Activated T-helper 2 cell treated with anti-CD3 and anti-CD28 coated beads, Interferon-gamma antibody, Interleukin-2, Interleukin-4, amounts not matched to agents 10 μg/mL and 5 μg/mL and 100 μg/mL, durations not matched to agents 14 hours and 24 hours and 36 hours (primary cell): ENCODE data around the gene TREX2. TPM values are rescaled to one million over a fixed set of nuclear protein-coding genes. Genes with fewer than 3 reads are reported as not detected.

Experiments used
- DNase-seq: peaks from one replicate; pipeline ENCODE4 v3.0.0; 2021; ENCODE audit warnings: low spot score
- H3K27ac Mint-ChIP-seq: one replicate; pipeline ENCODE4 v1.8.0; 2021; ENCODE audit warnings: mixed read lengths
- H3K27me3 Mint-ChIP-seq: one replicate; pipeline ENCODE4 v1.8.0; 2021; ENCODE audit warnings: low read depth, mixed read lengths
- H3K36me3 Mint-ChIP-seq: one replicate; pipeline ENCODE4 v1.8.0; 2021; ENCODE audit warnings: low read depth, mixed read lengths
- H3K4me1 Mint-ChIP-seq: one replicate; pipeline ENCODE4 v1.8.0; 2021; ENCODE audit warnings: low read depth, mixed read lengths
- H3K4me3 Mint-ChIP-seq: one replicate; pipeline ENCODE4 v1.8.0; 2021; ENCODE audit warnings: low read depth, mild to moderate bottlenecking, moderate library complexity, mixed read lengths
- H3K9me3 Mint-ChIP-seq: one replicate; pipeline ENCODE4 v1.8.0; 2021; ENCODE audit warnings: mixed read lengths
- intact Hi-C: fragments of 100-400 bp; cut with micrococcal nuclease; formaldehyde crosslinking; loops from one replicate; pipeline ENCODE4 v1.15.1; 2023
- total RNA-seq: library from RNA; stranded (reverse); gene quantifications from 2 replicates; pipeline ENCODE4 v1.2.3, GENCODE V29; 2022

TREX2 gene
- total RNA-seq, 1 donor from 2014 or later, result 0.94 TPM

DNA sequence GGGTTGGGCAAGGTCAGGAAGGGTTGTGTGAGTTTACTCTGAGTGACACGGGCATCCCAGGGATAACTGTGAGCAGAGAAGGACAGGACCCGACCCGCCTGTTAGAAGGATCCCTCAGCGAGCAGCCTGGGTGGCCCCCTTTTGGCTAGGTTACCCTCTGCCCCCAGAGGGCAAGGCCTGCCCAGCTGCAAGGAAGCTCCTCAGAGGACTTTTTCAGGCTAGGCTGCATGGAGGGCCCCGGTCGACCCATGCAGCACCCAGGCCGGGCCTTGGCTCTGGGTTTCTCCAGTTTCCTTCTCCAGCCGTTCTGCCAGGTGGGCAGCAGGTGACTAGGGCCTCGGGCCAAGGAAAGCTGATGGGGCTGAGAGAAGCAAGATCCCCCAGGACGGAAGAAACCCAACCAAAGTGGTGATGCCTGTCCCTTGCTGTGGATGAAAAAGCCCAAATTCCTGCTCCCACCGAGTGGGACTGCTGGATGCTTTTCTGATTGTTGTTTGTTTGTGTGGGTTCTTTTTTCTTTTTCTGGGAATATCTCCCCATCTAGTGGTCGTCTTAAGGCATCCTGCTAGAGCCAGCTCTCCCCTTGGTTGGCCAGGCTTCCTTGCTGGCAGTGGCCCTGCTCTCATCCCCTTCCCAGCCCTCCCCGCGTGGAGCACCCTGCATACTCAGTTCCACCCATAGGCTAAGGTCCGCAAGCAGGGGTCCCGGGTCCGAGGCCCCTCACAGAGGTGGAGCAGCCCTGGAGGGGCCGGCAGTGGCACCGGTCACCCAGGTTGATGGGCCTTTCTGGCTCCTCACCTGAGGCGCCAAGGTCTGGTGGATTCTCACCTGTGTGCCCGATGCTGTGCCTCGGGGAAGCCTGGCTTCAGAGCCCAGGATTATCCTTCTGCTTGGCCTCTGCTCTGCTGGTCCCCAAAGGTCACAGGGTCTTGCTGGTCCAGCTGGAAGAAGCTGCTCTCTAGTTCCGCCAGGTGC, 32.8 kb downstream of the TREX2 start:
- H3K4me3 Mint-ChIP-seq, result no peak overlapping the region
- no peaks in the 10 kb centered on the region for H3K9me3 Mint-ChIP-seq
- H3K27ac Mint-ChIP-seq, result no peak overlapping the region
- peaks cover 9% of the 10 kb centered on the region for H3K4me1 Mint-ChIP-seq
- no peak for DNase-seq
- peaks cover 2% of the 10 kb centered on the region for H3K27me3 Mint-ChIP-seq
- intact Hi-C loops, result loop anchor here (5.0 kb wide), 1 partner anchor 381 kb away; no protein-coding TSS in a partner anchor
- no peaks in the 10 kb centered on the region for H3K36me3 Mint-ChIP-seq

DNA sequence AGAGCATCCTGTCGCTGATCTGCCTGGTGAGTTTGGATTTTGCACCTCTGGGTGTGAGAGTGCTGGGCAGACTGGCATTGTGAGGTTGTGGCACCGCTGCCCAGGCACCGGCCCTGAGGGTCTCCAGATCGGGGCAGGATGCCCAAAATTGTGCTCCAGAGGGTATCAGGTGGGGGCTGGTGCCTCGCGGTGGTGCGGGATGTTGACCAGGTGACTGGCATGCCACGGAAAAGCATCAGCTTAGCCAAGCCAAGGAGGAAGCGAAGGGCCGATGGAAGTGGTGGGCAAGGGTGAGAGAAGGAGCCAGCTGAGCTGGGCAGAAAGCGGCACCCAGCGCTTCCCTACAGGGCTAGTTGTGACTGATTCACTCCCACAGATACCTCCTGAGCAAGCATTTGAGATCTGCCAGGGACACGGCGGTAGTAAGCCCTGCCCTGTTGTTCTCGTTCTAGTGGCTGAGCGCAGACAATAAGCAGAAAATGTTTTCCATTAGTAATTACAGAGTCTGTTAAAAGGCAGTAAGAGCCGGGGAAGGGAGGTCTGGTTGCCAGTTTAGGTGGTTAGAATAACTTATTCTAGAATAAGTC, 33.8 kb downstream of the TREX2 start:
- no peak for DNase-seq
- Mint-ChIP-seq H3K4me3 (peak overlapping the region; percentile 71), H3K36me3 (no peaks in the 10 kb centered on the region), H3K27me3 (peaks cover 2% of the 10 kb centered on the region), H3K9me3 (no peaks in the 10 kb centered on the region), H3K27ac (no peak overlapping the region), H3K4me1 (peaks cover 9% of the 10 kb centered on the region)
- intact Hi-C loops, result loop anchor here (5.0 kb wide), 1 partner anchor 380 kb away; no protein-coding TSS in a partner anchor

DNA sequence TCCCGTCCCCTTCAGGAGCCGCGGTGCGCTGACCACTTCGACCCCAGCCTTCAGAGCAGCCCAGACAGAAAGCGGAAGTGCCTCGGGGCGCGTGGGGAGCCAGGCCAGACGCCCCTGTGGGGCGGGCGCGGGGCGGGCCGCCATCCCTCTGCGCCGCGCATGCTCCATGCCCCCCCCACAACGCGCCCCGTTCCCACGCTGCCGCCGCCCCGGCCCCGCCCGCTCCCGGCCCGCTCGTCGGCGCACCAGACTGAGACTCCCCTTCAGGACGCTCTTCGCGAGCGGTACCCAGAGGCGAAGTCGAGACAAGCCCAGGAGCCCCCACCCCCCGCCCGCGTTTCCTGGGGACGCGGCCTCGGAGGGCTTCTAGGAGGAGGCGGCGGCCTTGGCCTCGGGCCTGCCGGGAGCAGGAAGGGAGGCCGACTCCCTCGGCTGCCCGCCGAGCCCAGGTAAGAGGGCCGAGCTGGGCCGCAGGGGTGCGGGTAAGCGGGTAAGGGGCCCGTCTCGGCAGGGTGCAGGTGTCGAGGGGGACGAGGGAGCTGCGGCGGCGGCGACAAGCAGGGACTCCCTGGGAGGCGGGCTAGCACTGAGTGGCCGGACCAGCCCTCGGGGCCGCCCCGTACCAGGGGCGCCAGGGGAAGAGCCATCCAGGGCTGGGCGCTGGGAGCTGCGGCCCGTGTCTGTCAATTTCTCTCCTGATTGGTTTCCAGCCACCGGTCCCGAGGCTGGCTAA, 34.4 kb downstream of the TREX2 start, which contains the start of gene ZFP92:
ZFP92 (plus strand) TSS at position 218 of the 733 bp plus-strand sequence. CDS start 6,851 bp downstream, outside the sequence.
- no peak within 1 kb of the TSS for H3K27ac Mint-ChIP-seq
- H3K27me3 Mint-ChIP-seq, result peaks cover 2% of the 10 kb centered on the region
- no peaks in the 10 kb centered on the region for H3K36me3 Mint-ChIP-seq
- H3K4me3 Mint-ChIP-seq, result peak within 1 kb of the TSS; percentile 71
- intact Hi-C loops, result loop anchor here (5.0 kb wide), 1 partner anchor 379 kb away; no protein-coding TSS in a partner anchor
- H3K9me3 Mint-ChIP-seq, result no peaks in the 10 kb centered on the region
- peak; percentile 12 for DNase-seq
- peaks cover 9% of the 10 kb centered on the region for H3K4me1 Mint-ChIP-seq

DNA sequence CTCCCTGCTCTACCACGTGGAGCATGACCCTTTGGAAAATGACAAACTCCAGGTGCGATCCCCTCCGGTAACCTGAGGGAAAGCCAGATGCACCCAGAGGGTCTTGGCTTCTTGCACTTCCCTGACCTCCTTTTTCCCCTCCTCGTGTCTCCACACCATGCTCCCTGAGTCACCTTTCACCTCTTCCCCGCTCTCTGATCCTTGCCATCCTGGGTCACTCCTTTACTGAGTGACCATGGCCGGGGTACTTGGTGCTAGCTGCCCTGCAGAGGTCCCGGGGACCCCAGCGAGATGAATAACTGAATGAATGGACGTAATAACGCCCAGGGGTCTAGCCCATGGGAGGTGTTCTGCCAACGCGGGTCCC, 35.0 kb downstream of the TREX2 start:
- H3K4me3 Mint-ChIP-seq, result peak overlapping the region; percentile 66
- H3K27me3 Mint-ChIP-seq, result peaks cover 2% of the 10 kb centered on the region
- H3K27ac Mint-ChIP-seq, result no peak overlapping the region
- no peak for DNase-seq
- peaks cover 9% of the 10 kb centered on the region for H3K4me1 Mint-ChIP-seq
- intact Hi-C loops, result loop anchor here (5.0 kb wide), 1 partner anchor 379 kb away; no protein-coding TSS in a partner anchor
- H3K36me3 Mint-ChIP-seq, result no peaks in the 10 kb centered on the region
- H3K9me3 Mint-ChIP-seq, result no peaks in the 10 kb centered on the region

DNA sequence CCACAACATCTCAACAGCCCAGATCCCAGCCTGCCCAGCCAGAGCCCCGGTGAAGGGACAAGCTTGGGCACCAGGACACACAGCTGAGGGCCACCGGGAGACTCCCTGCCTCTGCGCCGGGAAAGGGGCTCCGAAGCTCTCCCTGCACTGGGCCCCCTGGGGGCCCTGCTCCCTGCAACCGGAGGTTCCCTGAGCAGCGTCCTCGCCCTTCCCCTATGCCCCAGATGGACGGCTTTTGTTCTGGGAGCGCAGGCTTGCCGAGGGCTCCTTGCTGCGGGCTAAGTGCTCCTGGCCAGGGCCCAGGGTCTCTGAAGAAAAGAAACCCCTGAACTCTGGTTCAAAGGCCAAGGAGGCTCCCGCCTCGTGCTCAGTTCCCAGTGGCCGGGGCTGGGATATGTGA, 35.5 kb downstream of the TREX2 start:
- Mint-ChIP-seq H3K4me3 (no peak overlapping the region), H3K4me1 (peaks cover 9% of the 10 kb centered on the region), H3K9me3 (no peaks in the 10 kb centered on the region), H3K36me3 (no peaks in the 10 kb centered on the region), H3K27me3 (peaks cover 2% of the 10 kb centered on the region), H3K27ac (no peak overlapping the region)
- intact Hi-C loops, result loop anchor here (5.0 kb wide), 1 partner anchor 378 kb away; no protein-coding TSS in a partner anchor
- DNase-seq, result no peak

DNA sequence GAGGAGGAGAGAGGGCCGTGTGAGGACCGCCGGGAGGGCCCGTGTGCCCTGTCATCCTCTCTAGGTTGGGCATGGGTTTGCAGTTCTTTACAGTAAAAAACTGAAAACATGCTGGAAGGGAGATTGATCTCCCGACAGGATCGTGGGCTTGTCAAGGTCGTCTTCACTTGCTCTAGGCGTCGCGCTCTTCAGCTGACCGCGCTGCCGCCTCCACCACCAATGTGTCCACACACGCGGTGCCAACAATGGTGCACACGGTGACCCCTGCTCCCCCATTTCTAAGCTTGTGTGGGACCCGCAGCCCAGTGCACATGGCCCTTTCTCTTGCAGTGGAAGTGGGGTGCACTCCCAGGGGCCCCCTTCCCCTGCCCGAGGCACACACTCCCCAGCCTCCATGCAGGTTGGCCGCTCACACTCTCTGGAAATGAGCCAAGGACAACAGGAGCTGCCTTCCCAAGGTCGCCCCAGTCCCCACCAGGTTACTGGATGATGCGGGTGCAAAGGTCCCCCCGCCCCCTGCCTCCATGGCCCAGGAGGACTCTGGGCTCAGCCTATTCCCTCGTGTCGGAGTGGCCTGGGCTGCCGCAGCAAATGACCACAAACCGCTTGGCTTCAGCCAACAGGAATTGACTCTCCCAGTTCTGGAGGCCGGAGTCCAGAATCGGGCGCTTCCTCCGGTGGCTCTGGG, 36.3 kb downstream of the TREX2 start:
- Mint-ChIP-seq H3K9me3 (no peaks in the 10 kb centered on the region), H3K4me3 (no peak overlapping the region), H3K4me1 (peaks cover 9% of the 10 kb centered on the region), H3K36me3 (no peaks in the 10 kb centered on the region), H3K27ac (no peak overlapping the region), H3K27me3 (peaks cover 2% of the 10 kb centered on the region)
- no peak for DNase-seq
- intact Hi-C loops, result loop anchor here (5.0 kb wide), 1 partner anchor 377 kb away; no protein-coding TSS in a partner anchor

DNA sequence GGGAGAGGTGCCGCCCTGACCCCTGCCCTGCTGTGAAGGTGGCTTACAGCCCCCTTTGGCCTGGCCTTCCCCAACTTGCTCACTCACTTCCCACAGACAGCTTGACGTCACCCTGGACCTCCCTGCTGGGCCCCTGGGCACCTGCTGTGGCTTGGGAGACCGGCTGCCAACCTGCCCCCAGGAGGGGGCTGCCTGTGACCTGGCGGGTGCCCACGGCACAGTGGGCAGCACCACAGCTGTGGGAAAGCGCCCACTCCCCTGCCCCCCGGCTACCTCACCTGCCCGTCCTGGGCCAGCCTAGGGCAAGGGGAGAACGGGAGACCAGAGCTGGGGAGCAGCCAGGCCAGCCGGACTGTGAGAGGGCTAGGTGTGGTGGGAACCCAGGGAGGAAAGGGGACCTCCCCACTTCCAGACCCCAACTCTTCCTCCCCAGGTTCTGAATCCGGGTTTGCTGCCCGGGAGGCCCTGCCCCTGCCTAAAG, 36.9 kb downstream of the TREX2 start:
- Mint-ChIP-seq H3K9me3 (no peaks in the 10 kb centered on the region), H3K27ac (no peak overlapping the region), H3K4me1 (peaks cover 9% of the 10 kb centered on the region), H3K27me3 (peaks cover 2% of the 10 kb centered on the region), H3K4me3 (no peak overlapping the region), H3K36me3 (no peaks in the 10 kb centered on the region)
- no peak for DNase-seq
- intact Hi-C loops, result no loop called here

DNA sequence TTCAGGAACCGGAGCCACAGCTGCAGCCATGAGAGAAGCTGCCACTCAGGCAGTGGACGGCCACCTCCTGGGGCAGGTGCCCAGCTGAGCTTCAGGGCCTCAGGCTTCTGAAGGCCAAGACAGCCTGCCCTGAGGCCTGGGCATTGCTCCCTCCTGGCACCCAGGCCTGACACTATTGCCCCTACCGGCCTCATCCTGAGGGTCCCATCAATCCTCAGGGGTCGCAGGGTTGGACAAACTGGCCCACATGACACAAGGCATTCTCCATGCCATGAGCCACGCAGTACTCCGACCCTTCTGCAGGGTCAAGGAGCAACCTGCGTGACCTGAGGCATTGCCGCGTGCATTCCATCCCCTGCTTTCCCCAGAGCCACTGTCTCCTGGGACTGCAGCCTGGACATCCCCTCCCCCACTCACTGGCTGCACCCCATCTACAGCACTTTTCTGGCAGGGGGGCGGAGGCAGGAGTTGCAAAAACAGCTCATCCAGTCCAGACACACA, 37.6 kb downstream of the TREX2 start:
- H3K36me3 Mint-ChIP-seq, result no peaks in the 10 kb centered on the region
- H3K27me3 Mint-ChIP-seq, result peaks cover 4% of the 10 kb centered on the region
- intact Hi-C loops, result no loop called here
- H3K9me3 Mint-ChIP-seq, result no peaks in the 10 kb centered on the region
- no peak for DNase-seq
- no peak overlapping the region for H3K4me3 Mint-ChIP-seq
- no peak overlapping the region for H3K27ac Mint-ChIP-seq
- peaks cover 9% of the 10 kb centered on the region for H3K4me1 Mint-ChIP-seq

DNA sequence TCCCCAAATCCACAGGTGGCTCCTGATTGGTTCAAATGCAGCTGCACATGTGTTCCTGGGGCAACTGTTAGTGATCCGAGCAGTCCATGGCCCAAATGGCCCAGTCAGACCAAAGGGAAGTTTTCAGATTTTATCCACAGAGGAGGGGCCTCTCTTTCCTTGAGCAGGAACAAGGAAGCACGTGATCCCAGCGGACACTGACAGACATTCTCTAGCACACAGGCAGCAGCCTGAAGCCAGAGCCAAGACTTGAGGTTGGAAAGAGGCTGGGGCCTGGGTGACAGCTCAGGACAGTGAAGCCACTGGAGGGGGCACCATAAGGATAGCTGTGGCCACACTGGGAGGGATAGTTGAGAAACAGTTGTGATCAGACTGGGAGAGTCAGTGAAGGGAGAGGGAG, 38.1 kb downstream of the TREX2 start:
- intact Hi-C loops, result no loop called here
- H3K9me3 Mint-ChIP-seq, result no peaks in the 10 kb centered on the region
- no peak overlapping the region for H3K27ac Mint-ChIP-seq
- peaks cover 8% of the 10 kb centered on the region for H3K27me3 Mint-ChIP-seq
- no peak for DNase-seq
- peaks cover 9% of the 10 kb centered on the region for H3K4me1 Mint-ChIP-seq
- H3K36me3 Mint-ChIP-seq, result no peaks in the 10 kb centered on the region
- no peak overlapping the region for H3K4me3 Mint-ChIP-seq

DNA sequence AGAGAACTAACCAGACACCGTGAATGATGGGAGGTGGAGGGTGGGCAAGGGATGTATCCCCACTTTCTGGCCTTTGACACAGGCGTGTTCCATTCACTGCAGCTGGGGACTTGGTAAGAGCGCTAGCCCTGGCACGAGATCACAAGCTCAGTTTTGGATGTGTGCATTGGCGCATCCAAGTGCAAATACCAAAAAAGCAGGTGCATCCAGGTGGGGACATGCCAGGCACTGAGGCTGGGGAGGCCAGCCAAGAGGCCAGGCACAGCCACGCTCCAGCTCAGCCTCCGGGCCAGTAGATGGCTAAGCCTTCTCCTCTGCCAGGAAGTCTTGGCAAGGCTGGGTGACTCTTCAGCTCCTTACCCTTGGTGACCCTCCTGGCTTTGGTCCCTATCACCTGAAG, 39.0 kb downstream of the TREX2 start:
- Mint-ChIP-seq H3K36me3 (no peaks in the 10 kb centered on the region), H3K9me3 (no peaks in the 10 kb centered on the region), H3K4me1 (peaks cover 3% of the 10 kb centered on the region), H3K27ac (no peak overlapping the region), H3K4me3 (no peak overlapping the region), H3K27me3 (peaks cover 8% of the 10 kb centered on the region)
- intact Hi-C loops, result no loop called here
- DNase-seq, result no peak

DNA sequence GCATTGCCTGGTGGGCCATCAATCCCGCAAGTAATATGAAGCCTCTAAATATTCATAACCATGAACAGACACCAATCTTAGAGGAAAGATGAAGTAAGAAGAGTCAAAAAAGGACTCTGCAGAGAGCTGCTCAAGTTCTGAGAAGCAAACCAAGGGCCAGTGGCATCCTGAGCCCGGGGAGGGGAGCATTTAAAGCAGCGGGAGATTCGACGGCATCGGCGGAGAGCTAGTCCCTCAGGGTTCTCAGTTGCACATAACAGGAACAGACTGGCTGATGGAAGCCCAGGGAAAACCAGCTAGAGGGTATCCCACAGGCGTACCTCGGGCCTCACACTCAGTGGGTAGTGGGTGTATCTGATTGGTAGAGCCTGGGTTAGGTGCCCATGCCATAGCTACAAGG, 39.8 kb downstream of the TREX2 start:
- intact Hi-C loops, result no loop called here
- H3K4me3 Mint-ChIP-seq, result no peak overlapping the region
- peaks cover 2% of the 10 kb centered on the region for H3K4me1 Mint-ChIP-seq
- H3K27ac Mint-ChIP-seq, result no peak overlapping the region
- H3K36me3 Mint-ChIP-seq, result no peaks in the 10 kb centered on the region
- no peaks in the 10 kb centered on the region for H3K9me3 Mint-ChIP-seq
- H3K27me3 Mint-ChIP-seq, result peaks cover 8% of the 10 kb centered on the region
- no peak for DNase-seq

DNA sequence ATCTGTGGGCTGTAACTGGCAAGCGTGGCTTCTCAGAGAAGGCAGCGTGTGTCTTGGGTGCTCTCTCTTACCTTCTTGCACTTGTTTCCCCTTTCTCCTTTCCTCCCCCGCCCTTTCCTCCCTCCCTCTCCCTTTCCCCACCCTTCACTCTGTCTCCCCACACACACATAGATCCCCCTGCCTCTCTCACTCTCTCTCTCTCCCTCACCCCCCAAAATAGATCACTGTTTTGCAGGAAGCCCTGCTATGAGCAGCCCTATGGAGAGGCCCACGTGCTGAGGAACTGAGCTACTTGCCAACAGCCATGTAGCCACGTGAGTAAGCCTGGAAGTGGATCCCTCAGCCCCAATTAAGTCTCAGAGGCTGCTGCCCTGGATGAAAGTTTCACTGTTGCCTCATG, 40.4 kb downstream of the TREX2 start:
- Mint-ChIP-seq H3K4me1 (no peaks in the 10 kb centered on the region), H3K27me3 (peaks cover 6% of the 10 kb centered on the region), H3K27ac (no peak overlapping the region), H3K9me3 (no peaks in the 10 kb centered on the region), H3K36me3 (no peaks in the 10 kb centered on the region), H3K4me3 (no peak overlapping the region)
- no peak for DNase-seq
- intact Hi-C loops, result no loop called here
